Coronary artery (tissue), 2 donors: ENCODE data around the gene SVOPL.
"Not testable (repeated sequence)": the region's sequence is repeated elsewhere in the genome, so short reads cannot be mapped to it uniquely, and the experiment has no call there.

Experiments
- DNase-seq: peaks from one replicate; pipeline ENCODE4 v3.0.0-alpha.2; 2017; ENCODE audit warnings: low spot score
- H3K27ac ChIP-seq, 2 donors: fragments of 200-600 bp; sonication (generic); one replicate each; pipeline ENCODE4 v1.5.1; 2016 to 2019
- H3K4me3 ChIP-seq: fragments of 200-600 bp; sonication (generic); 2 replicates; pipeline ENCODE4 v1.5.1; 2016; ENCODE audit warnings: mild to moderate bottlenecking, moderate library complexity
- CTCF ChIP-seq: fragments of 200-600 bp; sonication (generic); IDR thresholded peaks from one replicate; pipeline ENCODE4 v1.5.1; 2019; ENCODE audit warnings: antibody characterized with exemption

The SVOPL gene

DNA sequence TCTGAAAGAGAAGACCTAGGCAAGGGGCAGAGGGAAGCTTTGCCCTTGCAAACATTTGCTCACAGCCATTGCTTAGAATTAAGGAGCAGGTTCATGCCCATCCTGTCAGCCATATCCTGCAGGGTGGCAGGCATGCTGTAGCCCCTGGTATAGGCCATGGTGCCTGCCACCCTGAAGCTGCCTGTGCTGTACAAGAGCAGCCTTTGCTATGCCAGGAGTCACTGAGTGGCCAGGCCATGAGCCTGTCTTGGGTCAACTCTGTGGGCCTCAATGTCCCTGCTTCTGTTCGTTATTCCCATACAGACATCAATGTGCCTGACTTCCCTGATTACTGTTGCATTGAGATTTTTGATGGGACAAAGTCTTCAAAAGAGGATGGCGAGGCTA lies 368 bp upstream of the SVOPL start:
- no peak for DNase-seq
- no peak overlapping the region for H3K4me3 ChIP-seq
- no peak for TF ChIP-seq CTCF
- H3K27ac ChIP-seq, result no peak overlapping the region

- TF ChIP-seq CTCF, result no peak
- no peak for DNase-seq
- H3K4me3 ChIP-seq, result no peak overlapping the region
- H3K27ac ChIP-seq, result no peak overlapping the region
Measured at GRCh38 chr7:138699661-138700060, 1.5 kb downstream of the SVOPL start.

DNA sequence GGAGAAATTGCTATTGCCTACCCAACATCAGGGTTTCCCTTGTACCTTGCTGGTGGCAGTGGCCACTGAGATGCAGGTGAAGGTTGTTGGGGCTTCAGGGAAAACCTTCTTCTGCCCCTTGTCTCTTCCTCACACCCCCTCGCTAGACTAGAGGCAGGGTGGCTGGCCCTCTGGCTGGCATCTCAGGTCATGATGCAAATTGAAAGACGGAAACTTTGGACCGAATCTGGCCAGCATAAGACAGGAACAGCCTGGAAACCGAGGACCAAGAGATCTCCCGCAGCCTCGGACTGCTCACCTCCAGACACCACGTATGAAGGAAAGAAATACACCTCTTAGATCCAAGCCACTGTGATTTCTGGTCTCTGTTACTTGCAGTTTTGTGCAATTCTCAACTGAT lies 2.9 kb downstream of the SVOPL start:
- DNase-seq, result no peak
- TF ChIP-seq CTCF, result no peak
- Histone ChIP-seq H3K27ac (no peak overlapping the region), H3K4me3 (no peak overlapping the region)

- Histone ChIP-seq H3K27ac (no peak overlapping the region), H3K4me3 (no peak overlapping the region)
- no peak for DNase-seq
- TF ChIP-seq CTCF, result no peak
Measured at GRCh38 chr7:138697535-138698182, 3.5 kb downstream of the SVOPL start.

DNA sequence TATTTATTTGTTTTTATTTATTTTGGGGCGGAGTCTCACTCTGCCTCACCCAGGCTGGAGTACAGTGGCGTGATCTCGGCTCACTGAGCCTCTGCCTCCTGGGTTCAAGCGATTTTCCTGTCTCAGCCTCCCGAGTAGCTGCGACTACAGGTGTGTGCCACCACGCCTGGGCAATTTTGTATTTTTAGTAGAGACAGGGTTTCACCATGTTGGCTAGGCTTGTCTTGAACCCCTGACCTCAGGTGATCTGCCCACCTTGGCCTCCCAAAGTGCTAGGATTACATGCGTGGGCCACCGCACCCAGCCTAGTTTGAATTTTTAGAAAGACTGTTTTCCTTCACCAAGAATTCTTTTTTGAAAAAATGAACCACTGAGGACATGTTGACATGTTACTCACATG lies 5.4 kb downstream of the SVOPL start:
- DNase-seq, H3K4me3 ChIP-seq, H3K27ac ChIP-seq: not testable (repeated sequence)

- Histone ChIP-seq H3K4me3 (no peak overlapping the region), H3K27ac (no peak overlapping the region)
- no peak for TF ChIP-seq CTCF
- DNase-seq, result no peak
Measured at GRCh38 chr7:138695106-138695505, 6.1 kb downstream of the SVOPL start.

DNA sequence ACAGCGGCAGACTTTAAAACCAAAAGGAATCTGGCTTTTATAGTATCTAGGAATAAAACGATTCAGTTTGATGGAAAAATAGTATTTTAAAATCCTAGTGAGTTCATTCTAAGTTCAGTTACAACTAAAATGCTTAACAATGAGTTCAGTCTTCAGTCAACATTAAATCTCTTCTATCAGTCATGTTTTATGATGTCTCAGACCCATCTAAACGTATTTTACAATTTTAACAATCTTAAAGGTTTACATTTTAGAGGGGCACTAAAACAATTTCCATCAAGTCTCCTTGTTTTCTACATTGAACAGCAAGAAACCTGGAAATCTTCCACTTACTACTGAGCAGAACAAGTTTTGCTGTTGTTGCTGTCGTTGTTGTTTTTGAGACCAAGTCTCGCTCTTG lies 10.0 kb downstream of the SVOPL start:
- TF ChIP-seq CTCF, result no peak
- H3K27ac ChIP-seq, result no peak overlapping the region
- H3K4me3 ChIP-seq, result no peak overlapping the region
- DNase-seq, result no peak

DNA sequence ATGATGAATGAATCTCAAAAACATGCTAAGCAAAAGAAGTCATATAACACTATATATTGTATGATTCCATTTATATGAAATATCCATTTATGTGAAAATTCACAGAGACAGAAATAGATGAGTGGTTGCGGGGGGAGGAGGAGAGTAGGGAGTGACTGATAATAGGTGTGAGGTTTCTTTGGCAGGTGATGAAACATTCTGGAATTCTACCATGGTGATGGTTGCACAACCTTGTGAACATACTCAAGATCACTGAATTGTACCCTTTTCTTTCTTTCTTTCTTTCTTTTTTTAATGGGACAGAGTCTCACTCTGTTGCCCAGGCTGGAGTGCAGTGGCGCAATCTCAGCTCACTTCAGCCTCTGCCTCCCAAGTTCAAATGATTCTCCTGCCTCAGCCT lies 10.7 kb downstream of the SVOPL start:
- Histone ChIP-seq H3K4me3 (no peak overlapping the region), H3K27ac (no peak overlapping the region)
- TF ChIP-seq CTCF, result no peak
- no peak for DNase-seq

- DNase-seq, H3K4me3 ChIP-seq, H3K27ac ChIP-seq: not testable (repeated sequence)
Measured at GRCh38 chr7:138688037-138688436, 13.1 kb downstream of the SVOPL start.
